WTC11 (cell line): ENCODE results near the gene OTUB1. TPM values are rescaled to one million over a fixed set of nuclear protein-coding genes. Genes with fewer than 3 reads are reported as not detected.

ENCODE experiments used
- ATAC-seq: fragments of 200-7000 bp; cut with Tn5 transposase; 2 replicates; pipeline ENCODE4 v1.10.0; 2021; ENCODE audit warnings: mild to moderate bottlenecking, moderate library complexity
- CTCF ChIA-PET: fragments of 300-600 bp; sonication (Branson Sonifier 250); formaldehyde crosslinking; loops from one replicate; lab custom pipeline; 2021; ENCODE audit warnings: antibody characterized with exemption; lab: Charles Lee
- POLR2A ChIA-PET: fragments of 350-600 bp; sonication (Branson Sonifier 250); formaldehyde crosslinking; loops from one replicate; lab custom pipeline; 2021; ENCODE audit warnings: antibody characterized with exemption; lab: Charles Lee
- DNase-seq: peaks from one replicate; pipeline ENCODE4 v3.0.0; 2021; ENCODE audit warnings: low spot score
- H3K27ac Mint-ChIP-seq: 2 replicates; pipeline ENCODE4 v1.8.0; 2021; ENCODE audit warnings: mixed read lengths
- H3K27me3 Mint-ChIP-seq: 2 replicates; pipeline ENCODE4 v1.8.0; 2021; ENCODE audit warnings: low read depth, mild to moderate bottlenecking, moderate library complexity, mixed read lengths
- H3K36me3 Mint-ChIP-seq: 2 replicates; pipeline ENCODE4 v1.8.0; 2021; ENCODE audit warnings: mixed read lengths
- H3K4me1 Mint-ChIP-seq: 2 replicates; pipeline ENCODE4 v1.8.0; 2022; ENCODE audit warnings: mixed read lengths
- H3K4me3 Mint-ChIP-seq: 2 replicates; pipeline ENCODE4 v1.8.0; 2021; ENCODE audit warnings: mild to moderate bottlenecking, moderate library complexity, mixed read lengths
- H3K9me3 Mint-ChIP-seq: 2 replicates; pipeline ENCODE4 v1.8.0; 2021; ENCODE audit warnings: mixed read lengths
- CBFB ChIP-seq: sonication (generic); formaldehyde crosslinking; IDR thresholded peaks from 2 replicates; pipeline ENCODE4 v1.8.1; 2022; ENCODE audit warnings: mild to moderate bottlenecking, low read depth, missing genetic modification reagents
- CREM ChIP-seq: sonication (generic); formaldehyde crosslinking; IDR thresholded peaks from 2 replicates; pipeline ENCODE4 v1.8.1; 2022; ENCODE audit warnings: mild to moderate bottlenecking, missing genetic modification reagents, moderate library complexity
- EMX1 ChIP-seq: fragments of 250-450 bp; sonication (Bioruptor Pico); IDR thresholded peaks from 2 replicates; pipeline ENCODE4 v1.8.0; 2021; ENCODE audit warnings: mild to moderate bottlenecking
- ESRRA ChIP-seq: sonication (generic); formaldehyde crosslinking; IDR thresholded peaks from 2 replicates; pipeline ENCODE4 v1.8.1; 2022; ENCODE audit warnings: mild to moderate bottlenecking, missing genetic modification reagents, borderline replicate concordance
- FOXK1 ChIP-seq: sonication (generic); formaldehyde crosslinking; IDR thresholded peaks from 2 replicates; pipeline ENCODE4 v1.8.0; 2022; ENCODE audit warnings: mild to moderate bottlenecking, moderate library complexity, missing genetic modification reagents
- GTF2I ChIP-seq: fragments of 250-450 bp; sonication (Bioruptor Pico); conservative IDR thresholded peaks from 2 replicates; pipeline ENCODE4 v1.4.0; 2021; ENCODE audit warnings: mild to moderate bottlenecking
- MYBL2 ChIP-seq: sonication (generic); formaldehyde crosslinking; IDR thresholded peaks from 2 replicates; pipeline ENCODE4 v1.8.1; 2023; ENCODE audit warnings: mild to moderate bottlenecking, moderate library complexity, missing genetic modification reagents
- NFE2L1 ChIP-seq: sonication (generic); formaldehyde crosslinking; IDR thresholded peaks from 2 replicates; pipeline ENCODE4 v1.8.1; 2023; ENCODE audit warnings: missing genetic modification reagents
- OVOL2 ChIP-seq: fragments of 250-450 bp; sonication (Bioruptor Pico); IDR thresholded peaks from 2 replicates; pipeline ENCODE4 v1.9.0; 2021; ENCODE audit warnings: mild to moderate bottlenecking, borderline replicate concordance
- PRDM15 ChIP-seq: sonication (generic); formaldehyde crosslinking; IDR thresholded peaks from 2 replicates; pipeline ENCODE4 v1.8.0; 2022; ENCODE audit warnings: missing genetic modification reagents
- TCF7 ChIP-seq: sonication (generic); formaldehyde crosslinking; IDR thresholded peaks from 2 replicates; pipeline ENCODE4 v1.8.0; 2022; ENCODE audit warnings: mild to moderate bottlenecking, low read depth, missing genetic modification reagents, moderate library complexity
- ZBTB21 ChIP-seq: sonication (generic); formaldehyde crosslinking; IDR thresholded peaks from 2 replicates; pipeline ENCODE4 v1.8.1; 2023; ENCODE audit warnings: mild to moderate bottlenecking, missing genetic modification reagents, borderline replicate concordance
- ZNF121 ChIP-seq: sonication (generic); formaldehyde crosslinking; IDR thresholded peaks from 2 replicates; pipeline ENCODE4 v1.8.0; 2023; ENCODE audit warnings: missing genetic modification reagents
- ZNF263 ChIP-seq: sonication (generic); formaldehyde crosslinking; IDR thresholded peaks from 2 replicates; pipeline ENCODE4 v1.8.1; 2022; ENCODE audit warnings: low read depth, mild to moderate bottlenecking, moderate library complexity, missing genetic modification reagents
- total RNA-seq: library from RNA; stranded (reverse); gene quantifications from 3 replicates; pipeline ENCODE4 v1.2.3, GENCODE V29; 2021
- TF ChIP-seq, protein P1 (sequence below): fragments of 250-450 bp; sonication (Bioruptor Pico); IDR thresholded peaks from 2 replicates; pipeline ENCODE4 v1.9.0; 2021; ENCODE audit warnings: mild to moderate bottlenecking
- TF ChIP-seq, protein P2 (sequence below): sonication (generic); formaldehyde crosslinking; conservative IDR thresholded peaks from 2 replicates; pipeline ENCODE4 v1.8.1; 2023; ENCODE audit warnings: mild to moderate bottlenecking, low read depth, missing genetic modification reagents, moderate library complexity
- TF ChIP-seq, protein P3 (sequence below): sonication (generic); formaldehyde crosslinking; IDR thresholded peaks from 2 replicates; pipeline ENCODE4 v1.8.0; 2022; ENCODE audit warnings: mild to moderate bottlenecking, missing genetic modification reagents
- TF ChIP-seq, protein P4 (sequence below): sonication (generic); formaldehyde crosslinking; IDR thresholded peaks from 2 replicates; pipeline ENCODE4 v1.8.0; 2023; ENCODE audit warnings: missing genetic modification reagents
- TF ChIP-seq, protein P5 (sequence below): sonication (generic); formaldehyde crosslinking; IDR thresholded peaks from 2 replicates; pipeline ENCODE4 v1.8.1; 2023; ENCODE audit warnings: mild to moderate bottlenecking, missing genetic modification reagents, moderate library complexity
- TF ChIP-seq, protein P6 (sequence below): fragments of 250-450 bp; sonication (Bioruptor Pico); IDR thresholded peaks from 2 replicates; pipeline ENCODE4 v1.9.0; 2021; ENCODE audit warnings: mild to moderate bottlenecking

OTUB1 gene
- total RNA-seq, 1 experiment from 2014 or later = 112 TPM

- H3K27ac Mint-ChIP-seq = no peak overlapping the region
- peaks cover 37% of the 10 kb centered on the region for H3K4me1 Mint-ChIP-seq
- TF ChIP-seq CBFB (CRISPR knock-in tag) (no peak), GTF2I (CRISPR knock-in tag) (no peak), CREM (CRISPR knock-in tag) (0 out of 2 replicates have a peak, but pooled peaks have one; percentile 7), NFE2L1 (no peak), ZNF263 (no peak)
- TF ChIP-seq, protein P1, sequence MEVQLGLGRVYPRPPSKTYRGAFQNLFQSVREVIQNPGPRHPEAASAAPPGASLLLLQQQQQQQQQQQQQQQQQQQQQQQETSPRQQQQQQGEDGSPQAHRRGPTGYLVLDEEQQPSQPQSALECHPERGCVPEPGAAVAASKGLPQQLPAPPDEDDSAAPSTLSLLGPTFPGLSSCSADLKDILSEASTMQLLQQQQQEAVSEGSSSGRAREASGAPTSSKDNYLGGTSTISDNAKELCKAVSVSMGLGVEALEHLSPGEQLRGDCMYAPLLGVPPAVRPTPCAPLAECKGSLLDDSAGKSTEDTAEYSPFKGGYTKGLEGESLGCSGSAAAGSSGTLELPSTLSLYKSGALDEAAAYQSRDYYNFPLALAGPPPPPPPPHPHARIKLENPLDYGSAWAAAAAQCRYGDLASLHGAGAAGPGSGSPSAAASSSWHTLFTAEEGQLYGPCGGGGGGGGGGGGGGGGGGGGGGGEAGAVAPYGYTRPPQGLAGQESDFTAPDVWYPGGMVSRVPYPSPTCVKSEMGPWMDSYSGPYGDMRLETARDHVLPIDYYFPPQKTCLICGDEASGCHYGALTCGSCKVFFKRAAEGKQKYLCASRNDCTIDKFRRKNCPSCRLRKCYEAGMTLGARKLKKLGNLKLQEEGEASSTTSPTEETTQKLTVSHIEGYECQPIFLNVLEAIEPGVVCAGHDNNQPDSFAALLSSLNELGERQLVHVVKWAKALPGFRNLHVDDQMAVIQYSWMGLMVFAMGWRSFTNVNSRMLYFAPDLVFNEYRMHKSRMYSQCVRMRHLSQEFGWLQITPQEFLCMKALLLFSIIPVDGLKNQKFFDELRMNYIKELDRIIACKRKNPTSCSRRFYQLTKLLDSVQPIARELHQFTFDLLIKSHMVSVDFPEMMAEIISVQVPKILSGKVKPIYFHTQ = no peak
- CTCF ChIA-PET = interaction anchor here (0.9 to 2.0 kb wide), 11 partner anchors 21 to 214 kb away, joined by 3 to 11 read pairs (median 5); partner anchors contain the start of genes MARK2 and RCOR2
- H3K4me3 Mint-ChIP-seq = no peak overlapping the region
- H3K27me3 Mint-ChIP-seq = no peaks in the 10 kb centered on the region; the same call in 1 of the 2 replicates
- DNase-seq (no peak), ATAC-seq (0 out of 2 replicates have a peak, but pooled peaks have one; percentile 7)
- POLR2A ChIA-PET = interaction anchor here (1.1 kb wide), 1 partner anchor 11 kb away, joined by 5 read pairs; no protein-coding TSS in a partner anchor
- peaks cover 7% of the 10 kb centered on the region for H3K36me3 Mint-ChIP-seq
- H3K9me3 Mint-ChIP-seq = no peaks in the 10 kb centered on the region
Measured at GRCh38 chr11:63979426-63979825, 6.8 kb upstream of the OTUB1 start.

DNA sequence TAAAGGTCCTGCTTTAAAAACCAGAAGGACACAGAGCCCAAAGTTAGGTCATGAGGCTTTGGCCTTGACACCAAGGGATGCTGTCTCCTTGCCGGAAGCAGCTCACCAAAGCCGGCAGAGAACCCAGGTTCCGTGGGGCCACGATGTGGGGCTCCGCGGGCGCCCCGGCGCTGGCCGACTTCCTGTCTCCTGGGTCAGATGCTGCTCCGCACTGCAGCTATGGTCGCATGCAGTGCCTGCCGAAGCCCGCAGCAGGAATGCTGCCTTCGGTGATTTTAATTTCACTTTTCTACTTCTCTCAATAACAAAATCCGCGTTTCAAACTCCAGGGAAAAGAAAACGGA lies 454 bp upstream of the OTUB1 start:
- ChIA-PET POLR2A (interaction anchor here (1.0 kb wide), 1 partner anchor 68 kb away, joined by 3 read pairs; the partner anchor contains the start of gene RCOR2), CTCF (interaction anchor here (0.9 kb wide), 1 partner anchor 14 kb away, joined by 3 read pairs; no protein-coding TSS in a partner anchor)
- no peaks in the 10 kb centered on the region for H3K9me3 Mint-ChIP-seq
- H3K27me3 Mint-ChIP-seq = no peaks in the 10 kb centered on the region; the same call in 1 of the 2 replicates
- ATAC-seq = peak; percentile 21
- DNase-seq = peak; percentile 53
- H3K27ac Mint-ChIP-seq = peak overlapping the region; percentile 95
- H3K4me1 Mint-ChIP-seq = peaks cover 21% of the 10 kb centered on the region
- H3K4me3 Mint-ChIP-seq = peak overlapping the region; percentile 94
- TF ChIP-seq, protein P2, sequence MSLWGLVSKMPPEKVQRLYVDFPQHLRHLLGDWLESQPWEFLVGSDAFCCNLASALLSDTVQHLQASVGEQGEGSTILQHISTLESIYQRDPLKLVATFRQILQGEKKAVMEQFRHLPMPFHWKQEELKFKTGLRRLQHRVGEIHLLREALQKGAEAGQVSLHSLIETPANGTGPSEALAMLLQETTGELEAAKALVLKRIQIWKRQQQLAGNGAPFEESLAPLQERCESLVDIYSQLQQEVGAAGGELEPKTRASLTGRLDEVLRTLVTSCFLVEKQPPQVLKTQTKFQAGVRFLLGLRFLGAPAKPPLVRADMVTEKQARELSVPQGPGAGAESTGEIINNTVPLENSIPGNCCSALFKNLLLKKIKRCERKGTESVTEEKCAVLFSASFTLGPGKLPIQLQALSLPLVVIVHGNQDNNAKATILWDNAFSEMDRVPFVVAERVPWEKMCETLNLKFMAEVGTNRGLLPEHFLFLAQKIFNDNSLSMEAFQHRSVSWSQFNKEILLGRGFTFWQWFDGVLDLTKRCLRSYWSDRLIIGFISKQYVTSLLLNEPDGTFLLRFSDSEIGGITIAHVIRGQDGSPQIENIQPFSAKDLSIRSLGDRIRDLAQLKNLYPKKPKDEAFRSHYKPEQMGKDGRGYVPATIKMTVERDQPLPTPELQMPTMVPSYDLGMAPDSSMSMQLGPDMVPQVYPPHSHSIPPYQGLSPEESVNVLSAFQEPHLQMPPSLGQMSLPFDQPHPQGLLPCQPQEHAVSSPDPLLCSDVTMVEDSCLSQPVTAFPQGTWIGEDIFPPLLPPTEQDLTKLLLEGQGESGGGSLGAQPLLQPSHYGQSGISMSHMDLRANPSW (CRISPR knock-in tag) = no peak
- TF ChIP-seq MYBL2 = 0 out of 2 replicates have a peak, but pooled peaks have one; percentile 60
- peaks cover 16% of the 10 kb centered on the region for H3K36me3 Mint-ChIP-seq

GRCh38 chr11:63986932-63987513 lies 785 bp downstream of the OTUB1 start:
- no peaks in the 10 kb centered on the region for H3K9me3 Mint-ChIP-seq
- H3K4me3 Mint-ChIP-seq = peak overlapping the region; percentile 76
- peaks cover 25% of the 10 kb centered on the region for H3K36me3 Mint-ChIP-seq
- TF ChIP-seq, protein P3, sequence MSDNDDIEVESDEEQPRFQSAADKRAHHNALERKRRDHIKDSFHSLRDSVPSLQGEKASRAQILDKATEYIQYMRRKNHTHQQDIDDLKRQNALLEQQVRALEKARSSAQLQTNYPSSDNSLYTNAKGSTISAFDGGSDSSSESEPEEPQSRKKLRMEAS (CRISPR knock-in tag) = peak; percentile 58
- no peak for TF ChIP-seq TCF7 (CRISPR knock-in tag)
- no peak for TF ChIP-seq ZNF121 (CRISPR knock-in tag)
- TF ChIP-seq OVOL2 (CRISPR knock-in tag) = no peak
- no peak for TF ChIP-seq FOXK1
- no peak for TF ChIP-seq ZBTB21 (CRISPR knock-in tag)
- TF ChIP-seq EMX1 (CRISPR knock-in tag) = no peak
- TF ChIP-seq ESRRA (CRISPR knock-in tag) = no peak
- TF ChIP-seq PRDM15 = 0 out of 2 replicates have a peak, but pooled peaks have one; percentile 13
- TF ChIP-seq, protein P4, sequence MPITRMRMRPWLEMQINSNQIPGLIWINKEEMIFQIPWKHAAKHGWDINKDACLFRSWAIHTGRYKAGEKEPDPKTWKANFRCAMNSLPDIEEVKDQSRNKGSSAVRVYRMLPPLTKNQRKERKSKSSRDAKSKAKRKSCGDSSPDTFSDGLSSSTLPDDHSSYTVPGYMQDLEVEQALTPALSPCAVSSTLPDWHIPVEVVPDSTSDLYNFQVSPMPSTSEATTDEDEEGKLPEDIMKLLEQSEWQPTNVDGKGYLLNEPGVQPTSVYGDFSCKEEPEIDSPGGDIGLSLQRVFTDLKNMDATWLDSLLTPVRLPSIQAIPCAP (CRISPR knock-in tag) = 0 out of 2 replicates have a peak, but pooled peaks have one; percentile 0
- TF ChIP-seq, protein P5, sequence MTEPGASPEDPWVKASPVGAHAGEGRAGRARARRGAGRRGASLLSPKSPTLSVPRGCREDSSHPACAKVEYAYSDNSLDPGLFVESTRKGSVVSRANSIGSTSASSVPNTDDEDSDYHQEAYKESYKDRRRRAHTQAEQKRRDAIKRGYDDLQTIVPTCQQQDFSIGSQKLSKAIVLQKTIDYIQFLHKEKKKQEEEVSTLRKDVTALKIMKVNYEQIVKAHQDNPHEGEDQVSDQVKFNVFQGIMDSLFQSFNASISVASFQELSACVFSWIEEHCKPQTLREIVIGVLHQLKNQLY = no peak
- TF ChIP-seq, protein P6, sequence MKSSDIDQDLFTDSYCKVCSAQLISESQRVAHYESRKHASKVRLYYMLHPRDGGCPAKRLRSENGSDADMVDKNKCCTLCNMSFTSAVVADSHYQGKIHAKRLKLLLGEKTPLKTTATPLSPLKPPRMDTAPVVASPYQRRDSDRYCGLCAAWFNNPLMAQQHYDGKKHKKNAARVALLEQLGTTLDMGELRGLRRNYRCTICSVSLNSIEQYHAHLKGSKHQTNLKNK = no peak
- peaks cover 21% of the 10 kb centered on the region for H3K4me1 Mint-ChIP-seq
- H3K27ac Mint-ChIP-seq = 0 out of 2 replicates have a peak overlapping the region, but pooled peaks have one; percentile 23
- POLR2A ChIA-PET = interaction anchor here (0.5 kb wide), 1 partner anchor 386 kb away, joined by 3 read pairs; no protein-coding TSS in a partner anchor
- CTCF ChIA-PET = interaction anchor here (1.3 to 1.5 kb wide), 3 partner anchors 12 to 15 kb away, joined by 3 to 5 read pairs (median 4); no protein-coding TSS in a partner anchor
- DNase-seq = no peak
- no peak for ATAC-seq
- H3K27me3 Mint-ChIP-seq = no peaks in the 10 kb centered on the region
